ENCODE data around the gene ASPSCR1. TPM values are rescaled to one million over a fixed set of nuclear protein-coding genes. Genes with fewer than 3 reads are reported as not detected.

Gene ASPSCR1
- total and polyA plus RNA-seq, 4 donors = 15.0 to 108 (median 30.4) TPM

DNA sequence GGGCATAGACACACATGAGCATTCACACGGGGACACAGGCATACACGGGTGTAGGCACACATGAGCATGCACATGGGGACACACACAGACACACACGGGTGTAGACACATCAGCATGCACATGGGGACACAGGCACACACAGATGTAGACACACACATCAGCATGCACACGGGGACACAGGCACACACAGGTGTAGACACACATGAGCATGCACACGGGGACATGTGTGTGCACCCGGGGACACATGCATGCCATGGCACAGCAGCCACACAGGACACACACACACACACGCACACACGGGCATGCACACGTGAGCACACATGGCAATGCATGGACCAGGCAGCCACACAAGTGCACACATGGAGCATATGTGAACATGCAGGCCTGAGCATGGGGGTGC lies 65.2 kb downstream of the ASPSCR1 start:
- Histone ChIP-seq H3K36me3 (ENCODE audit: control insufficient read depth in 1 of 2, insufficient read depth in 2 of 2, low read length in 1 of 2) (no peaks in the 10 kb centered on the region), H3K27me3 (ENCODE audit: control insufficient read depth in 1 of 2, insufficient read depth in 2 of 2, low read length in 1 of 2) (no peaks in the 10 kb centered on the region), H3K27ac (ENCODE audit: low read depth in 1 of 2, low read length in 2 of 2) (no peak overlapping the region), H3K9me3 (ENCODE audit: control insufficient read depth, low read length) (no peaks in the 10 kb centered on the region), H3K4me1 (ENCODE audit: control insufficient read depth in 1 of 2, insufficient read depth in 2 of 2, low read length in 2 of 2) (no peaks in the 10 kb centered on the region), H3K4me3 (ENCODE audit: low read length in 2 of 2) (no peak overlapping the region)
- intact Hi-C loops (cut with DNase I) = no loop called here
- ATAC-seq (ENCODE audit: low FRiP score) = no peak
- DNase-seq = no peak
- 83 to 84% methylated on average over 9 of the region's 9 CpGs for WGBS, 2 donors

DNA sequence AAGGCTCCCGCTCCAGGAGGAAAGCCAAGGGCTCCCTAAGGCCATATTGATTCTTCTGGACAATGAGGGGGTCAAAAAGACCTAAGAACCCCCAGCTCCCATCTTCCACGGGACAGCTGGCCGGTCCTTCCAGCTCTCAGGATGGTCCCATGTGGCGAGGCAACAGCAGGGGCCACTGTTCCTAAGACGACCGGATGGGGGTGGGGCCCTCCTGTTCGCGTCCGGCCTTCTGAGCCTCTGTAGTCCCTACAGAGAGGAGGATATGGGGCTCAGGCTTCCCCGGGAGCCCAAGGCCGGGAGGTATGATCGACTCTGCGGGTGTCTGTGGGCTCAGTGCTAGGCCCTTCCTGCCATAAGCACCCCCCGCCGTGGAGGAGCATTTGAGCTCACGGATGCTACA lies 66.1 kb downstream of the ASPSCR1 start:
- 57 to 61% methylated on average over 16 of the region's 16 CpGs for WGBS, 2 donors
- DNase-seq (no peak), ATAC-seq (ENCODE audit: low FRiP score) (no peak)
- intact Hi-C loops (cut with DNase I) = no loop called here
- H3K4me3 ChIP-seq (ENCODE audit: low read length in 2 of 2) = no peak overlapping the region
- H3K9me3 ChIP-seq (ENCODE audit: control insufficient read depth, low read length) = no peaks in the 10 kb centered on the region
- no peaks in the 10 kb centered on the region for H3K27me3 ChIP-seq (ENCODE audit: control insufficient read depth in 1 of 2, insufficient read depth in 2 of 2, low read length in 1 of 2)
- H3K36me3 ChIP-seq (ENCODE audit: control insufficient read depth in 1 of 2, insufficient read depth in 2 of 2, low read length in 1 of 2) = no peaks in the 10 kb centered on the region
- no peaks in the 10 kb centered on the region for H3K4me1 ChIP-seq (ENCODE audit: control insufficient read depth in 1 of 2, insufficient read depth in 2 of 2, low read length in 2 of 2)
- no peak overlapping the region for H3K27ac ChIP-seq (ENCODE audit: low read depth in 1 of 2, low read length in 2 of 2)

DNA sequence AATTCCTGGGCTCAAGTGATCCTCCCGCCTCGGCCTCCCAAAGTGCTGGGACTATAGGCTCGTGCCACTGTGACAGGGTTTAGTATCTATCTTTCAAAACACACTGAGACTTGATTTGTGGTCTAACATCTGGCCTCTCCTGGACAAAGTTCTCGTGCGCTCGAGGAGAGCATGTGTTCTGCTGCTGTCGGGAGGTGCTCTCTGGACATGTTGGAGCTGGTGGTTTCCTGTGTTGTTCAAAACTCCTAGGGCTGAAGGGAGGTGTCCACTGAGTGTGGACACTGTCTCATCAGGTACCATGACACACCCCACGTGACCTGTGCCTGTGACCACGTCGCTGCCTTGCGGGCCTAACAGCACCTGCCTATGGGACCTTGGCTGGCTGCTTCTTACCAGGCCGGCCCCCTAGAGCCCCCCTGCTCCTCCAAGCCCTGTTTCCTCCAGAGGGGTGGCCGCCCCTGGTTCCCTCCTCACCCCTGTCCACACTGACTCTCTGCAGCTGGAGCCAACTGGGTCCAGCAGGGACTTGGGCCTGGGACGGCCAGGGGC lies 68.6 kb downstream of the ASPSCR1 start:
- ATAC-seq (ENCODE audit: low FRiP score) (no peak), DNase-seq (no peak)
- intact Hi-C loops (cut with DNase I) = no loop called here
- H3K27ac ChIP-seq (ENCODE audit: low read depth in 1 of 2, low read length in 2 of 2) = no peak overlapping the region
- H3K4me1 ChIP-seq (ENCODE audit: control insufficient read depth in 1 of 2, insufficient read depth in 2 of 2, low read length in 2 of 2) = no peaks in the 10 kb centered on the region
- H3K36me3 ChIP-seq (ENCODE audit: control insufficient read depth in 1 of 2, insufficient read depth in 2 of 2, low read length in 1 of 2) = no peaks in the 10 kb centered on the region
- no peak overlapping the region for H3K4me3 ChIP-seq (ENCODE audit: low read length in 2 of 2)
- H3K9me3 ChIP-seq (ENCODE audit: control insufficient read depth, low read length) = no peaks in the 10 kb centered on the region
- no peaks in the 10 kb centered on the region for H3K27me3 ChIP-seq (ENCODE audit: control insufficient read depth in 1 of 2, insufficient read depth in 2 of 2, low read length in 1 of 2)
- WGBS, 2 donors = 69% methylated on average over 14 of the region's 14 CpGs

DNA sequence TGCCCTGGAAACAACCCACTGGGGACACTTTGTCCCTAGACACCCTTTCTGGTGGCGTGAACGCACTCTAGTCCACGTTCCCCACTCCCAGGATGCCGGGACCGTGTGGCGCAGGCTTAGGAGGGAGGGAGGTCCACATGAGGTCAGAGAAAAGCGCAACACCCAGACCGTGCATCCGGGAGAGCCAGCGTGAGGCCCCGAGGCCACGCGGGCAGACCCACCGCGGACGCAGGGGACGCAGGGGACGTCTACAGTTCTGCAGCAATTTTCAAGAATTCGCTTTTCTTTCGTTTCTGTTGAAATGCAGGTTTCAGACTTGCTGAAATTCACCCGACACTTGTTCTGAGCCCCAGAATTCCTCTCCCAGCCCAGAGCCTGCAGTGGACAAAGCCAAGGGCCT lies 69.5 kb downstream of the ASPSCR1 start:
- H3K4me1 ChIP-seq (ENCODE audit: control insufficient read depth in 1 of 2, insufficient read depth in 2 of 2, low read length in 2 of 2) = no peaks in the 10 kb centered on the region
- no peak for DNase-seq
- H3K27me3 ChIP-seq (ENCODE audit: control insufficient read depth in 1 of 2, insufficient read depth in 2 of 2, low read length in 1 of 2) = no peaks in the 10 kb centered on the region
- no peak for ATAC-seq (ENCODE audit: low FRiP score)
- H3K27ac ChIP-seq (ENCODE audit: low read depth in 1 of 2, low read length in 2 of 2) = no peak overlapping the region
- H3K9me3 ChIP-seq (ENCODE audit: control insufficient read depth, low read length) = no peaks in the 10 kb centered on the region
- intact Hi-C loops (cut with DNase I) = no loop called here
- 89% methylated on average over 21 of the region's 21 CpGs for WGBS, 2 donors
- no peak overlapping the region for H3K4me3 ChIP-seq (ENCODE audit: low read length in 2 of 2)
- H3K36me3 ChIP-seq (ENCODE audit: control insufficient read depth in 1 of 2, insufficient read depth in 2 of 2, low read length in 1 of 2) = no peaks in the 10 kb centered on the region

DNA sequence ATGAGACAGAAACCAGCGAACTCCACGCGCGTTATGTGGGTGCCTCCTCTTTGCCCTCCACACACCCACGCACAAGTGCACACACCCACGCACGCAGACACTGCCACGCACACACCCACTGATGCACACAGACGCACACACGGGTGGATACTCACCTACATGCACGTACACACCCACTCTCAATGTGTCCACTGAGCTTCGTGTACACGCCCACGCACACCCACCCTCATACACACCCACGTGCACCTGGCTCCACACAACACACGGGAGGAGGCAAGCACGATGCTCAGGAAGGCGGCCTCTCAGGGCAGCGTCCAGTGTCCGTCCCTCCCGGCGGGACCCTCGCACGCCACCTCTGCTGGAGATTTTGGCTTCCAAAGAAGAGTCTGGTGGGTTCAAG lies 70.0 kb downstream of the ASPSCR1 start:
- DNase-seq = no peak
- no peak for ATAC-seq (ENCODE audit: low FRiP score)
- Histone ChIP-seq H3K27ac (ENCODE audit: low read depth in 1 of 2, low read length in 2 of 2) (no peak overlapping the region), H3K27me3 (ENCODE audit: control insufficient read depth in 1 of 2, insufficient read depth in 2 of 2, low read length in 1 of 2) (no peaks in the 10 kb centered on the region), H3K36me3 (ENCODE audit: control insufficient read depth in 1 of 2, insufficient read depth in 2 of 2, low read length in 1 of 2) (no peaks in the 10 kb centered on the region), H3K4me1 (ENCODE audit: control insufficient read depth in 1 of 2, insufficient read depth in 2 of 2, low read length in 2 of 2) (no peaks in the 10 kb centered on the region), H3K4me3 (ENCODE audit: low read length in 2 of 2) (no peak overlapping the region), H3K9me3 (ENCODE audit: control insufficient read depth, low read length) (no peaks in the 10 kb centered on the region)
- 88 to 91% methylated on average over 24 of the region's 24 CpGs for WGBS, 2 donors
- intact Hi-C loops (cut with DNase I) = no loop called here

DNA sequence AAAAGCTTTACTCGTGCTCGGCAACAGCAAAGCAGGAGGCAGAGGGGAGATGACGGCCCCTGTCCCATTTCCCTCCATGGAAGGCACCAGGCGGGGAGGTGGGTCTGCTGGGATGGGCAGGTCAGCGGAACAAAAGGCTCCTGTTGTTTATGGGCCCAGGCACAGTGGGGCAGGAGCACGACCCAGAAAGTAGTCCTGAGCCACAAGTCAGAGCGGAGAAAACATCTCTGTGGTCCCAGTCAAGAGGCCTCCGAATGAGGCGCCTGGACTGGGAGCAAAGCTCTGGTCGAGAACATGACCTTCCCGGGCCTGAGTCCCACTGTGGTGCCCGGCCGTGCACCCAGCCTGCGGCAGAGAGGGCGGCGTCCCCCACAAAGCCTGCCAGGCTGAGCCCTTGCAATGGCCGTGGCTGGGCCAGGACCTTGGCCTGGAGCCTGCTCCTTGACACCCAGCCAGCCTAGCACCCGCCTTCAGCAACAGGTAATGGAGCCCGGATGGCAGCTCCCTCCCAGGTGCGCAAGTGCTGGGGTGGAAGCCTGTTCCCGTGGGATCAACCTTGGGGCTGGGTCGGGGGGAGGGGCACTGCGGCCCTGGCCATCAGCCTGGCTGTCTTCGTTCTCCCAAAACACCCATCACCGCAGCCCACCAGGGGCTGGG lies 70.6 kb downstream of the ASPSCR1 start:
- Histone ChIP-seq H3K9me3 (ENCODE audit: control insufficient read depth, low read length) (no peaks in the 10 kb centered on the region), H3K4me3 (ENCODE audit: low read length in 2 of 2) (no peak overlapping the region), H3K4me1 (ENCODE audit: control insufficient read depth in 1 of 2, insufficient read depth in 2 of 2, low read length in 2 of 2) (no peaks in the 10 kb centered on the region), H3K36me3 (ENCODE audit: control insufficient read depth in 1 of 2, insufficient read depth in 2 of 2, low read length in 1 of 2) (no peaks in the 10 kb centered on the region), H3K27me3 (ENCODE audit: control insufficient read depth in 1 of 2, insufficient read depth in 2 of 2, low read length in 1 of 2) (no peaks in the 10 kb centered on the region), H3K27ac (ENCODE audit: low read depth in 1 of 2, low read length in 2 of 2) (no peak overlapping the region)
- WGBS, 2 donors = 86 to 89% methylated on average over 18 to 25 of the region's 25 CpGs
- DNase-seq (no peak), ATAC-seq (ENCODE audit: low FRiP score) (no peak)
- intact Hi-C loops (cut with DNase I) = no loop called here

DNA sequence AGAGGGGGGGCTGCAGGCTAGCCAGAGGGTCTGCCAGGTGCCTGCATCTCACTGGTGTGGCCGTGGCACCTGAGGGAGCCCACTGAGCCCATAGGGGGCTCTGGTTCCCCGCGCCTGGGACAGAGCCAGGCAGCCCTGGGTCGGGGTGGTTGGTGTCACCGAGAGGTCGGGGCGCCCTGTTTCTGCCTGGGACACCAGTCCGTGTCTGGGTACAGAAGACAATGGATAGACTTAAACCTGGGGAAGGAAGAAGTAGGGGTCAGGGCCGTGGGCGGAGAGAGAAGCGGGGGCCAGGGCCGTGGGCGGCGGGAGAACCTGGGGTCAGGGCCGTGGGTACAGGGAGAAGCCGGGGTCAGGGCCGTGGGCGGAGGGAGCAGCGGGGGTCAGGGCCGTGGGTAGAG lies 71.1 kb downstream of the ASPSCR1 start:
- intact Hi-C loops (cut with DNase I) = no loop called here
- ATAC-seq (ENCODE audit: low FRiP score) (no peak), DNase-seq (no peak)
- Histone ChIP-seq H3K9me3 (ENCODE audit: control insufficient read depth, low read length) (no peaks in the 10 kb centered on the region), H3K27me3 (ENCODE audit: control insufficient read depth in 1 of 2, insufficient read depth in 2 of 2, low read length in 1 of 2) (no peaks in the 10 kb centered on the region), H3K4me1 (ENCODE audit: control insufficient read depth in 1 of 2, insufficient read depth in 2 of 2, low read length in 2 of 2) (no peaks in the 10 kb centered on the region), H3K36me3 (ENCODE audit: control insufficient read depth in 1 of 2, insufficient read depth in 2 of 2, low read length in 1 of 2) (no peaks in the 10 kb centered on the region), H3K27ac (ENCODE audit: low read depth in 1 of 2, low read length in 2 of 2) (no peak overlapping the region), H3K4me3 (ENCODE audit: low read length in 2 of 2) (no peak overlapping the region)
- 90 to 93% methylated on average over 18 to 20 of the region's 20 CpGs for WGBS, 2 donors

DNA sequence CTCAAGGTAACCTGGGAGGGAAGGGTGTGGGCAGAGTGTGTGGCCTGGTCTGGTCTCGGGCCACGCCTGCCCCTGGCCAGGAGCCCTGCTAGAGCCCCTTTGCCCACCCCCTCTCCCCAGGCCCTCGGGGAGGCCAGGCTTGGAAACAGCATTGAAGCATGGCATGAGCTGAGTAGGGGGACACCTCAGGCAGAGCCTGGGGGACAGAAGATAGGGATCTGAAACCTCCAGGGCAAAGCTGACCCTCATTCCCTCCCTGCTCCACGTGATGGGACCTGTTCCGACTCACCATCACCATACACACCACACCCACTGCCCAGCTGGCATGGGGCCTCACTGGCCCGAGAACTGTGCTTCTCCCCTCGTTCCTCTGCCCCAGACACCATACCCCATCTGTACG lies 71.7 kb downstream of the ASPSCR1 start:
- intact Hi-C loops (cut with DNase I) = no loop called here
- Histone ChIP-seq H3K27me3 (ENCODE audit: control insufficient read depth in 1 of 2, insufficient read depth in 2 of 2, low read length in 1 of 2) (no peaks in the 10 kb centered on the region), H3K36me3 (ENCODE audit: control insufficient read depth in 1 of 2, insufficient read depth in 2 of 2, low read length in 1 of 2) (no peaks in the 10 kb centered on the region), H3K4me3 (ENCODE audit: low read length in 2 of 2) (no peak overlapping the region), H3K4me1 (ENCODE audit: control insufficient read depth in 1 of 2, insufficient read depth in 2 of 2, low read length in 2 of 2) (no peaks in the 10 kb centered on the region), H3K9me3 (ENCODE audit: control insufficient read depth, low read length) (no peaks in the 10 kb centered on the region), H3K27ac (ENCODE audit: low read depth in 1 of 2, low read length in 2 of 2) (no peak overlapping the region)
- no peak for ATAC-seq (ENCODE audit: low FRiP score)
- no peak for DNase-seq
- 85 to 87% methylated on average over 8 of the region's 8 CpGs for WGBS, 2 donors

DNA sequence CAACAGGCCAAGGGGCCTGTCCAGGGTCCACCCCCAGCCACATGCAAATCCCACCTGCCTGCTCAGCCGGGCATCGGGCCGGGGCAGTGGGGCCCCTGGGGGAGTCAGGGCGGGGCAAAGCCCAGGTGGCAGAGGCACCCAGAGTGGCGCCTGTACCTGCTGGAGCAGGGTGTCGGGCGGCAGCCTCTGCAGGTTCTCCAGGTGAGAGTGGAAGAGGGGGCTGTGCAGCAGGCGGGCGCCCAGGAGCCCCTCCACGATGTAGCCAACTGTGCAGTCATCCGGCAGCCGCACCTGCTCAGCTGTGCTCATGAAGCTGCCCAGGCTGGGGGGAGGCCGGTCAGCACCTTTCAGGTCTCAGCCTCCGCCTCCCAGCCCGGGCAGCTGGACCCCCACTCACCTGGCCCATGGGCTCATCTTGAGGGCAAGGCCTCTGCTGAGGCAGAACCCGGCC lies 72.1 kb downstream of the ASPSCR1 start:
- DNase-seq (no peak), ATAC-seq (ENCODE audit: low FRiP score) (no peak)
- Histone ChIP-seq H3K9me3 (ENCODE audit: control insufficient read depth, low read length) (no peaks in the 10 kb centered on the region), H3K4me3 (ENCODE audit: low read length in 2 of 2) (no peak overlapping the region), H3K4me1 (ENCODE audit: control insufficient read depth in 1 of 2, insufficient read depth in 2 of 2, low read length in 2 of 2) (no peaks in the 10 kb centered on the region), H3K27ac (ENCODE audit: low read depth in 1 of 2, low read length in 2 of 2) (no peak overlapping the region), H3K36me3 (ENCODE audit: control insufficient read depth in 1 of 2, insufficient read depth in 2 of 2, low read length in 1 of 2) (no peaks in the 10 kb centered on the region), H3K27me3 (ENCODE audit: control insufficient read depth in 1 of 2, insufficient read depth in 2 of 2, low read length in 1 of 2) (no peaks in the 10 kb centered on the region)
- intact Hi-C loops (cut with DNase I) = no loop called here
- 93 to 94% methylated on average over 13 to 16 of the region's 16 CpGs for WGBS, 2 donors

Data from aorta (tissue), 5 donors.